Epithelial cell of esophagus (primary cell): ENCODE measurements around the gene TEX2.
"Not testable (repeated sequence)": the region's sequence is repeated elsewhere in the genome, so short reads cannot be mapped to it uniquely, and the experiment has no call there.

Source experiments
- DNase-seq: peaks from one replicate; pipeline ENCODE4 v3.0.0; 2010; ENCODE audit warnings: low read depth
- H3K4me3 ChIP-seq: 2 replicates; pipeline ENCODE4 v1.5.1; 2011; ENCODE audit warnings: mild to moderate bottlenecking, low read length, control low read depth
- CTCF ChIP-seq: IDR thresholded peaks from 2 replicates; pipeline ENCODE4 v1.5.1; 2011; ENCODE audit warnings: low read depth, mild to moderate bottlenecking, low read length, control low read depth, inconsistent platforms; ENCODE audit not compliant: insufficient read depth; ENCODE audit errors: missing control alignments

The TEX2 gene

GRCh38 chr17:64173646-64174045, 89.4 kb downstream of the TEX2 start:
- no peak overlapping the region for H3K4me3 ChIP-seq
- TF ChIP-seq CTCF = no peak
- no peak for DNase-seq

GRCh38 chr17:64172510-64172909, 90.5 kb downstream of the TEX2 start:
- no peak for TF ChIP-seq CTCF

GRCh38 chr17:64171041-64171440, 92.0 kb downstream of the TEX2 start:
- H3K4me3 ChIP-seq = no peak overlapping the region
- TF ChIP-seq CTCF = no peak
- DNase-seq = peak; percentile 86

More at GRCh38 chr17:64172510-64172909, 90.5 kb downstream of the TEX2 start:
- H3K4me3 ChIP-seq = no peak overlapping the region
- DNase-seq = no peak

- H3K4me3 ChIP-seq = no peak overlapping the region
- TF ChIP-seq CTCF = no peak
- no peak for DNase-seq
Observed at GRCh38 chr17:64170286-64170685, 92.8 kb downstream of the TEX2 start.

GRCh38 chr17:64167666-64168065, 95.4 kb downstream of the TEX2 start:
- DNase-seq = not testable (repeated sequence)

GRCh38 chr17:64166876-64167275, 96.2 kb downstream of the TEX2 start:
- no peak for TF ChIP-seq CTCF
- H3K4me3 ChIP-seq = no peak overlapping the region
- no peak for DNase-seq

More at GRCh38 chr17:64167666-64168065, 95.4 kb downstream of the TEX2 start:
- not testable (repeated sequence) for H3K4me3 ChIP-seq

GRCh38 chr17:64165347-64165746, 97.7 kb downstream of the TEX2 start:
- H3K4me3 ChIP-seq = no peak overlapping the region

More at GRCh38 chr17:64165347-64165746, 97.7 kb downstream of the TEX2 start:
- TF ChIP-seq CTCF = no peak
- no peak for DNase-seq
